ENCODE data around the gene CACTIN.

DNA sequence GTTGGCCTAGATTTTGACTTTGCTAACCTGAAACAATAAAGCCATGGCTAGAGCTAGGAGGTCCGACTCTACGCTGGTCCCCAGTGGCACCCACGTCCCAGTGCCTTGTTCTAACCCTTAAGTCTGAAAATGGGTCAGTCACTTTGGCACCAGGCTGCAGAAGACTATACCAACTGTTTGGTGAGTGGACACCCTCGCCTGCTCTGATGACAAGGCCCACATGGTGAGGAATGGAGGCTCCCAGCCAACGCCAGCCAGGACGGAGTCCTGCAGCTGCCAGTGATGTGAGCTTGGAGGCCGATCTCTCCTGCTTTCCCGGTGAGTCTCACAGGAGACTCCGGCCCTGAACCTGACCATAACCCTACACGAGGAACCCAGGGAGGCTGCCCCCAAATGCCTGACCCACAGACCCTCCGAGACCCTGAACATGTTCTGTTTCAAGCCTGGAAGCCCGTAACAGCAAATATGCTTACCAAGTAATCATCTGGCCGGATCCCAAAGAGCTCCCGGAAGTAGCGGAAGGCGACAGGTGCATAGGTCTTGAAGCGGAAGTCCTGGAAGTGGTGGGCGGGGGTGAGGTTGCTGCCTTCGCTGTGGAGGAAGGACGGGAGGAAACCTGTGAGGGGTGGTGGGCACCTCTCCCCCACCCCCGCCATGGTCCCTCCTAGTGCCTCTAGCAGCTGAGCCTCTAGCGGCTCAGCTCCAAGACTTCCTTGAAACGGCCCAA, 34.1 kb upstream of the CACTIN start:
- TF ChIP-seq POLR2A (IDR thresholded peaks at IDR 0.05; ENCODE audit: control extremely low read depth in 1 of 2, low read depth in 2 of 2, low read length in 2 of 2): no peak
- TF ChIP-seq CBX8 (IDR thresholded peaks at IDR 0.05; ENCODE audit: borderline replicate concordance, low read depth, low read length): no peak
- TF ChIP-seq YY1 (IDR thresholded peaks at IDR 0.05; ENCODE audit: low read depth, low read length): no peak
- TF ChIP-seq RAD21 (IDR thresholded peaks at IDR 0.05 in 1 of 2, conservative IDR thresholded peaks at IDR 0.05 in 1 of 2; ENCODE audit: low read depth in 2 of 2, low read length in 2 of 2): no peak
- no peak for TF ChIP-seq KDM1A (IDR thresholded peaks at IDR 0.05; ENCODE audit: borderline replicate concordance, low read length)
- TF ChIP-seq RBBP5 (IDR thresholded peaks at IDR 0.05; ENCODE audit: borderline replicate concordance, low read depth, low read length): no peak
- TF ChIP-seq MAFK (IDR thresholded peaks at IDR 0.05; ENCODE audit: low read depth, low read length): no peak
- TF ChIP-seq, protein P1, sequence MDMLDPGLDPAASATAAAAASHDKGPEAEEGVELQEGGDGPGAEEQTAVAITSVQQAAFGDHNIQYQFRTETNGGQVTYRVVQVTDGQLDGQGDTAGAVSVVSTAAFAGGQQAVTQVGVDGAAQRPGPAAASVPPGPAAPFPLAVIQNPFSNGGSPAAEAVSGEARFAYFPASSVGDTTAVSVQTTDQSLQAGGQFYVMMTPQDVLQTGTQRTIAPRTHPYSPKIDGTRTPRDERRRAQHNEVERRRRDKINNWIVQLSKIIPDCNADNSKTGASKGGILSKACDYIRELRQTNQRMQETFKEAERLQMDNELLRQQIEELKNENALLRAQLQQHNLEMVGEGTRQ (IDR thresholded peaks at IDR 0.05; ENCODE audit: low read length): no peak
- TF ChIP-seq, protein P2, sequence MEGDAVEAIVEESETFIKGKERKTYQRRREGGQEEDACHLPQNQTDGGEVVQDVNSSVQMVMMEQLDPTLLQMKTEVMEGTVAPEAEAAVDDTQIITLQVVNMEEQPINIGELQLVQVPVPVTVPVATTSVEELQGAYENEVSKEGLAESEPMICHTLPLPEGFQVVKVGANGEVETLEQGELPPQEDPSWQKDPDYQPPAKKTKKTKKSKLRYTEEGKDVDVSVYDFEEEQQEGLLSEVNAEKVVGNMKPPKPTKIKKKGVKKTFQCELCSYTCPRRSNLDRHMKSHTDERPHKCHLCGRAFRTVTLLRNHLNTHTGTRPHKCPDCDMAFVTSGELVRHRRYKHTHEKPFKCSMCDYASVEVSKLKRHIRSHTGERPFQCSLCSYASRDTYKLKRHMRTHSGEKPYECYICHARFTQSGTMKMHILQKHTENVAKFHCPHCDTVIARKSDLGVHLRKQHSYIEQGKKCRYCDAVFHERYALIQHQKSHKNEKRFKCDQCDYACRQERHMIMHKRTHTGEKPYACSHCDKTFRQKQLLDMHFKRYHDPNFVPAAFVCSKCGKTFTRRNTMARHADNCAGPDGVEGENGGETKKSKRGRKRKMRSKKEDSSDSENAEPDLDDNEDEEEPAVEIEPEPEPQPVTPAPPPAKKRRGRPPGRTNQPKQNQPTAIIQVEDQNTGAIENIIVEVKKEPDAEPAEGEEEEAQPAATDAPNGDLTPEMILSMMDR (IDR thresholded peaks at IDR 0.05; ENCODE audit: control extremely low read depth in 1 of 3, insufficient read depth in 1 of 3, low read depth in 1 of 3, low read length in 3 of 3): no peak
- no peak for TF ChIP-seq CREB1 (IDR thresholded peaks at IDR 0.05)
- no peak for TF ChIP-seq CEBPB (IDR thresholded peaks at IDR 0.05; ENCODE audit: low read depth, low read length)
- no peak for TF ChIP-seq BCL11A (IDR thresholded peaks at IDR 0.05; ENCODE audit: low read depth in 2 of 2, low read length in 2 of 2)
- no peak for TF ChIP-seq POLR2AphosphoS5 (IDR thresholded peaks at IDR 0.05; ENCODE audit: low read depth, low read length)
